ENCODE results near the gene NEK7.
A peak's percentile ranks its signal among the peaks of the same experiment; 100 is the strongest.
"Not testable (repeated sequence)": the region's sequence is repeated elsewhere in the genome, so short reads cannot be mapped to it uniquely, and the experiment has no call there.

Gene NEK7

DNA sequence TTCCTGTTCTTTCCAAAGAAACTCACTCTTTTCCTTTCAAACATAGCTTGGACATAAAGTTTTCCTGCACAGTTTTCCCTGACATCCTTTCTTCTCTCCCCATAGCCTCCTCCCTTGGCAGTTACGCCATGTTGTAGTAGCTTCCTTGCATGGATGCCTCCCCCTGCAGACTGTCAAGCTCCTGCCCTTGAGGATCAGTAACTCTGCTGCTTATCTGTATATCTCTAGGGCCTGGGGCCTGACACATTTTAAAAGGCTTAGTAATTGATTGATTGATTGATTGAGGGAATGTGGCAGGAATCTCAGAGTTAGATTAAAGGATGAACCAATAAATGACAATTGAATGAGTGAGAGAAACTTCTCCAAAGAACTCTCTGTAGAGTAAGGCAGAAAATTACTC lies 143.7 kb downstream of the NEK7 start:
- Histone ChIP-seq H3K4me3 (ENCODE audit: low read depth, low read length) (no peak overlapping the region), H3K36me3 (no peaks in the 10 kb centered on the region), H3K9me3 (no peaks in the 10 kb centered on the region), H3K27me3 (no peaks in the 10 kb centered on the region), H3K4me1 (peaks cover 12% of the 10 kb centered on the region)
- DNase-seq = peak; percentile 16
- TF ChIP-seq, protein P1, sequence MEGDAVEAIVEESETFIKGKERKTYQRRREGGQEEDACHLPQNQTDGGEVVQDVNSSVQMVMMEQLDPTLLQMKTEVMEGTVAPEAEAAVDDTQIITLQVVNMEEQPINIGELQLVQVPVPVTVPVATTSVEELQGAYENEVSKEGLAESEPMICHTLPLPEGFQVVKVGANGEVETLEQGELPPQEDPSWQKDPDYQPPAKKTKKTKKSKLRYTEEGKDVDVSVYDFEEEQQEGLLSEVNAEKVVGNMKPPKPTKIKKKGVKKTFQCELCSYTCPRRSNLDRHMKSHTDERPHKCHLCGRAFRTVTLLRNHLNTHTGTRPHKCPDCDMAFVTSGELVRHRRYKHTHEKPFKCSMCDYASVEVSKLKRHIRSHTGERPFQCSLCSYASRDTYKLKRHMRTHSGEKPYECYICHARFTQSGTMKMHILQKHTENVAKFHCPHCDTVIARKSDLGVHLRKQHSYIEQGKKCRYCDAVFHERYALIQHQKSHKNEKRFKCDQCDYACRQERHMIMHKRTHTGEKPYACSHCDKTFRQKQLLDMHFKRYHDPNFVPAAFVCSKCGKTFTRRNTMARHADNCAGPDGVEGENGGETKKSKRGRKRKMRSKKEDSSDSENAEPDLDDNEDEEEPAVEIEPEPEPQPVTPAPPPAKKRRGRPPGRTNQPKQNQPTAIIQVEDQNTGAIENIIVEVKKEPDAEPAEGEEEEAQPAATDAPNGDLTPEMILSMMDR (IDR thresholded peaks at IDR 0.05; ENCODE audit: low read depth, low read length) = no peak

DNA sequence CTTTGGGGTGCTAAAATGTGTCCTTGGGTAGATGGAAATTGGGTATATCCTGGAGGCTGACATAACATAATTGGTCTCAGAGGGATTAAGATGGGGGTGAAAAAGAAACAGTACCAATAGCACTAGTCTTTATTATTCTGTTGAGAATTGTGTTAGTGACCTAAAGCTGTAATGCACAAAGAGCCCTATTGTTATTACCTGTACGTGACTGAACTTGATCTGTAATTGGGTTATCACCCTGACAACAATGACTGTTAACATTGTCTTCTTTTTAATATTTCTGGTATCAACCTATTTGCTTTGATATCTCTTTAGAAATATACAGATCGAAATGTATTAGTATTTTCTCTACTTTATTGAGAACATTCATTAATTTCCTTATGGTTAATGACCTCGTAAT lies 147.6 kb downstream of the NEK7 start:
- Histone ChIP-seq H3K4me1 (no peaks in the 10 kb centered on the region; the same call in 1 of the 2 replicates), H3K4me3 (ENCODE audit: low read depth, low read length) (no peak overlapping the region), H3K36me3 (no peaks in the 10 kb centered on the region), H3K27me3 (no peaks in the 10 kb centered on the region), H3K9me3 (no peaks in the 10 kb centered on the region)
- TF ChIP-seq, protein P1 (IDR thresholded peaks at IDR 0.05; ENCODE audit: low read depth, low read length) = no peak
- DNase-seq = no peak

DNA sequence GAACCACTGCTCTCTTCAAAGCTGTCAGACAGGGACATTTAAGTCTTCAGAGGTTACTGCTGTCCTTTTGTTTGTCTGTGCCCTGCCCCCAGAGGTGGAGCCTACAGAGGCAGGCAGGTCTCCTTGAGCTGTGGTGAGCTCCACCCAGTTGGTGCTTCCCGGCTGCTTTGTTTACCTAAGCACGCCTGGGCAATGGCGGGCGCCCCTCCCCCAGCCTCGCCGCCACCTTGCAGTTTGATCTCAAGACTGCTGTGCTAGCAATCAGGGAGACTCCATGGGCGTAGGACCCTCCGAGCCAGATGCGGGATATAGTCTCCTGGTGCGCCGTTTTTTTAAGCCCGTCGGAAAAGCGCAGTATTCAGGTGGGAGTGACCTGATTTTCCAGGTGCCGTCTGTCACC lies 158.0 kb downstream of the NEK7 start:
- DNase-seq; H3K4me1 ChIP-seq; H3K9me3 ChIP-seq; H3K4me3 ChIP-seq (ENCODE audit: low read depth, low read length); H3K36me3 ChIP-seq; H3K27me3 ChIP-seq: not testable (repeated sequence)

DNA sequence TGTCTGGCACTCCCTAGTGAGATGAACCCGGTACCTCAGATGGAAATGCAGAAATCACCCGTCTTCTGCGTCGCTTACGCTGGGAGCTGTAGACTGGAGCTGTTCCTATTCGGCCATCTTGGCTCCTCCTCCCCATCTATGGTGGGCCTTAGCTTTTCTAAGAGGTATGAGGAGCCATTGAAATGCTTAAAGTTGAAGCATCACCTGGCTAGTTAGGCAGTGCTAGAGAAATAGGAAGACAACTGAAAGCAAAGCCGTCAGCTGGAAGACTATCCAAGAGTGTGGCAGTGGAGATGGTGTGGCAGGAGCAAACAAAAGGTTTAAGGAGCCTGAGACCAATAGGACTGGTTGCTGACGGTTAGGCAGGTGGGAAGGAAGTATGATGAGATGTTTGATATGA lies 158.5 kb downstream of the NEK7 start:
- H3K4me3 ChIP-seq (ENCODE audit: low read depth, low read length); DNase-seq; H3K4me1 ChIP-seq; H3K36me3 ChIP-seq; H3K27me3 ChIP-seq; H3K9me3 ChIP-seq: not testable (repeated sequence)

DNA sequence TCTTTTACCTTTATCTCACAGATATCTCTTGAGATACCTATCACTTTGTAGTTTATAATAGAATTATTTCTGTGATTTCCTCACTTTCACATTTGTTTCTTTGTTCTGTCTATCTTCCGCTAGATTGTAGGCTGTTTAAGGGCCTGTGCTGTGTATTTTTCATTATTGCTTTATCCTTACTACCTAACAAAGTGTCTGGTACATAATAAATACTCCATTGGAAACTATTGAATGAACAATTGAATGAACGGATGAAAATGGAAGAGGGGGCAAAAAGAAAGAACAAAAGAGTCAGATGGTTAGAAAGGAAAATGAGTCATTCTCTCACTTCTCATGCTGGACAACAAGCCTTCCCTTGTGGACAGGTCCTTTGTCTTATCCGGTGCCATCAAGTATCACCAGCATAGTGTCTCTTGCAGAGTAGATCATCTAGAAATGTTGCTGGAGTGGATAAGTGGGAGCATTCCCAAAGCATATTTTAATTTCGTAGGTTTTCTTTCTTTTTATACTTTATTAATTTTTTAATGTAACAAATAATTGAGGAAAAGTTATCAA lies 159.8 kb downstream of the NEK7 start:
- Histone ChIP-seq H3K4me1 (no peaks in the 10 kb centered on the region), H3K9me3 (no peaks in the 10 kb centered on the region), H3K36me3 (no peaks in the 10 kb centered on the region; the same call in 1 of the 2 replicates), H3K4me3 (ENCODE audit: low read depth, low read length) (no peak overlapping the region), H3K27me3 (no peaks in the 10 kb centered on the region)
- TF ChIP-seq, protein P1 (IDR thresholded peaks at IDR 0.05; ENCODE audit: low read depth, low read length) = no peak
- DNase-seq = no peak

DNA sequence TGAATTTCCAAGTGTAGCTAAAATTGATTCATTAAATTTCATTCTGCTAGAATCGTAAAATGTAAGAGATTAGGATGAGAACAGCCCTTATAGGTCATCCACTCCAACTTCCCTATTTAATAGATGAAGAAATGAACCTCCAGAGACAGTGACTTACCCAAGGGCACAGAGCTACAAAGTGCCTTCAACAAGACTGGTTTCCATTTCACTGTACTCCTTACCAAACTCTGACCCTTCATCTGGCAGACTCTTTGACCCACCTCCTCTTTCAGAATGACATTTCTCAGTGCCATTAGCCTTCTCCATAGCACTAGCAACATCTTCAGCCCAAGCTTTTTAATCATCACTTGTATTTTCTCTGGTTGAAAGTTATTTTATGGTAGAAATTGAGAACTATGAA lies 161.3 kb downstream of the NEK7 start:
- Histone ChIP-seq H3K27me3 (no peaks in the 10 kb centered on the region), H3K36me3 (no peaks in the 10 kb centered on the region; the same call in 1 of the 2 replicates), H3K9me3 (no peaks in the 10 kb centered on the region), H3K4me1 (no peaks in the 10 kb centered on the region), H3K4me3 (ENCODE audit: low read depth, low read length) (no peak overlapping the region)
- DNase-seq = no peak
- TF ChIP-seq, protein P1 (IDR thresholded peaks at IDR 0.05; ENCODE audit: low read depth, low read length) = no peak

DNA sequence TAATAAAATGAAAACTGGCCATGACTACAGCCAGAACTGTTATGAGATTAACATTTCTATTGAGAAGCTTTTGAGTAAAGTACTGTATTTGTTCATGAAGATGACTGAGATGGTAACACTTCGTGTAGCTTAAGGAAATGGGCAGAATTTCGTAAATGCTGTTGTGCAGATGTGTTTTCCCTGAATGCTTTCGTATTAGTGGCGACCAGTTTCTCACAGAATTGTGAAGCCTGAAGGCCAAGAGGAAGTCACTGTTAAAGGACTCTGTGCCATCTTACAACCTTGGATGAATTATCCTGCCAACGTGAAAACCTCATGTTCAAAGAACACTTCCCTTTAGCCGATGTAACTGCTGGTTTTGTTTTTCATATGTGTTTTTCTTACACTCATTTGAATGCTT lies 164.0 kb downstream of the NEK7 start:
- Histone ChIP-seq H3K36me3 (no peaks in the 10 kb centered on the region; the same call in 1 of the 2 replicates), H3K27me3 (no peaks in the 10 kb centered on the region), H3K4me3 (ENCODE audit: low read depth, low read length) (no peak overlapping the region), H3K4me1 (no peaks in the 10 kb centered on the region), H3K9me3 (no peaks in the 10 kb centered on the region)
- TF ChIP-seq, protein P1 (IDR thresholded peaks at IDR 0.05; ENCODE audit: low read depth, low read length) = no peak
- DNase-seq = no peak

Data from BE2C (cell line).